Osteoblast (primary cell): ENCODE results near the gene LENG8. TPM values are rescaled to one million over a fixed set of nuclear protein-coding genes. Genes with fewer than 3 reads are reported as not detected.
A peak's percentile ranks its signal among the peaks of the same experiment; 100 is the strongest.

Experiments
- DNase-seq: peaks from one replicate; pipeline ENCODE4 v3.0.0; 2011; ENCODE audit warnings: low spot score, mixed read lengths; ENCODE audit not compliant: insufficient read length; ENCODE audit errors: missing footprints
- H2AFZ ChIP-seq: 2 replicates; pipeline ENCODE4 v1.6.0; 2011; ENCODE audit warnings: mild to moderate bottlenecking, low read length
- H3K27ac ChIP-seq: 2 replicates; pipeline ENCODE4 v1.5.1; 2011; ENCODE audit warnings: mild to moderate bottlenecking, low read depth, low read length, moderate library complexity
- H3K27me3 ChIP-seq: 2 replicates; pipeline ENCODE4 v1.6.0; 2012; ENCODE audit warnings: mild to moderate bottlenecking, control low read depth, inconsistent platforms, low read length, moderate library complexity; ENCODE audit not compliant: insufficient read depth
- H3K36me3 ChIP-seq: 2 replicates; pipeline ENCODE4 v1.5.1; 2011; ENCODE audit warnings: mild to moderate bottlenecking, low read length, control low read depth, moderate library complexity; ENCODE audit not compliant: insufficient read depth
- H3K4me1 ChIP-seq: 2 replicates; pipeline ENCODE4 v1.5.1; 2011; ENCODE audit warnings: mild to moderate bottlenecking, low read length, control low read depth, moderate library complexity; ENCODE audit not compliant: insufficient read depth
- H3K4me2 ChIP-seq: 2 replicates; pipeline ENCODE4 v1.6.0; 2011; ENCODE audit warnings: mild to moderate bottlenecking, low read length; ENCODE audit not compliant: insufficient read depth
- H3K4me3 ChIP-seq: fragments of 200-600 bp; sonication (generic); 3 replicates; pipeline ENCODE4 v1.5.1; 2012; ENCODE audit warnings: mild to moderate bottlenecking, low read length, inconsistent platforms; ENCODE audit not compliant: insufficient read depth
- H3K79me2 ChIP-seq: 2 replicates; pipeline ENCODE4 v1.6.0; 2012; ENCODE audit warnings: mild to moderate bottlenecking, low read length, control low read depth, inconsistent platforms; ENCODE audit not compliant: insufficient read depth
- H3K9me3 ChIP-seq: 2 replicates; pipeline ENCODE4 v1.5.1; 2011; ENCODE audit warnings: low read depth, low read length, control low read depth
- H4K20me1 ChIP-seq: 2 replicates; pipeline ENCODE4 v1.6.0; 2012; ENCODE audit warnings: mild to moderate bottlenecking, low read length, control low read depth; ENCODE audit not compliant: insufficient read depth
- total RNA-seq: library from RNA; depleted of rRNA; stranded (reverse); fragments of >200 nt; gene quantifications from 2 replicates; pipeline ENCODE4 v1.2.3, GENCODE V29; 2012
- TF ChIP-seq, protein P1 (sequence below): IDR thresholded peaks from 2 replicates; pipeline ENCODE4 v1.5.1; 2011; ENCODE audit warnings: mild to moderate bottlenecking, low read depth, low read length, moderate library complexity; ENCODE audit errors: extremely low read depth

LENG8 gene
- total RNA-seq, 1 donor = 42.3 TPM

DNA sequence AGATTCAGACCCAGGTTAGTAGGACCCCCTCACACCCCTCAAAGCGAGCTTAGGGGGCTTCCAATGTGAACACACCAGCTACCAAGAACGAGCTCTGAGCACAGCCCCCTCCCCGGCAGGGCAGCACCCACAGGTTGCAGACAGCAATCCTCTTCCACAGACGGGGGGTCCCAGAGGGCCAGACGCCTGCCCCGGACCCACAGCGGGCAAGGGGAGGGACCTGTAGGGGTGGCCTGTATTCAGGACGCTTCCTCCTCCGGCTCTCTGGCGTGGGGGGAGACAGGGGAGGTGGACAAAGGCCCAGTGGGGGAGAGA lies 29.0 kb upstream of the LENG8 start:
- H3K9me3 ChIP-seq = no peaks in the 10 kb centered on the region
- no peaks in the 10 kb centered on the region for H4K20me1 ChIP-seq
- no peak overlapping the region for H3K4me3 ChIP-seq
- H3K36me3 ChIP-seq = no peaks in the 10 kb centered on the region
- no peak overlapping the region for H2AFZ ChIP-seq
- no peak overlapping the region for H3K4me2 ChIP-seq
- H3K79me2 ChIP-seq = no peaks in the 10 kb centered on the region
- DNase-seq = peak; percentile 68
- no peak overlapping the region for H3K27ac ChIP-seq
- peaks cover 3% of the 10 kb centered on the region for H3K4me1 ChIP-seq
- peaks cover 48% of the 10 kb centered on the region for H3K27me3 ChIP-seq
- TF ChIP-seq, protein P1, sequence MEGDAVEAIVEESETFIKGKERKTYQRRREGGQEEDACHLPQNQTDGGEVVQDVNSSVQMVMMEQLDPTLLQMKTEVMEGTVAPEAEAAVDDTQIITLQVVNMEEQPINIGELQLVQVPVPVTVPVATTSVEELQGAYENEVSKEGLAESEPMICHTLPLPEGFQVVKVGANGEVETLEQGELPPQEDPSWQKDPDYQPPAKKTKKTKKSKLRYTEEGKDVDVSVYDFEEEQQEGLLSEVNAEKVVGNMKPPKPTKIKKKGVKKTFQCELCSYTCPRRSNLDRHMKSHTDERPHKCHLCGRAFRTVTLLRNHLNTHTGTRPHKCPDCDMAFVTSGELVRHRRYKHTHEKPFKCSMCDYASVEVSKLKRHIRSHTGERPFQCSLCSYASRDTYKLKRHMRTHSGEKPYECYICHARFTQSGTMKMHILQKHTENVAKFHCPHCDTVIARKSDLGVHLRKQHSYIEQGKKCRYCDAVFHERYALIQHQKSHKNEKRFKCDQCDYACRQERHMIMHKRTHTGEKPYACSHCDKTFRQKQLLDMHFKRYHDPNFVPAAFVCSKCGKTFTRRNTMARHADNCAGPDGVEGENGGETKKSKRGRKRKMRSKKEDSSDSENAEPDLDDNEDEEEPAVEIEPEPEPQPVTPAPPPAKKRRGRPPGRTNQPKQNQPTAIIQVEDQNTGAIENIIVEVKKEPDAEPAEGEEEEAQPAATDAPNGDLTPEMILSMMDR = no peak

DNA sequence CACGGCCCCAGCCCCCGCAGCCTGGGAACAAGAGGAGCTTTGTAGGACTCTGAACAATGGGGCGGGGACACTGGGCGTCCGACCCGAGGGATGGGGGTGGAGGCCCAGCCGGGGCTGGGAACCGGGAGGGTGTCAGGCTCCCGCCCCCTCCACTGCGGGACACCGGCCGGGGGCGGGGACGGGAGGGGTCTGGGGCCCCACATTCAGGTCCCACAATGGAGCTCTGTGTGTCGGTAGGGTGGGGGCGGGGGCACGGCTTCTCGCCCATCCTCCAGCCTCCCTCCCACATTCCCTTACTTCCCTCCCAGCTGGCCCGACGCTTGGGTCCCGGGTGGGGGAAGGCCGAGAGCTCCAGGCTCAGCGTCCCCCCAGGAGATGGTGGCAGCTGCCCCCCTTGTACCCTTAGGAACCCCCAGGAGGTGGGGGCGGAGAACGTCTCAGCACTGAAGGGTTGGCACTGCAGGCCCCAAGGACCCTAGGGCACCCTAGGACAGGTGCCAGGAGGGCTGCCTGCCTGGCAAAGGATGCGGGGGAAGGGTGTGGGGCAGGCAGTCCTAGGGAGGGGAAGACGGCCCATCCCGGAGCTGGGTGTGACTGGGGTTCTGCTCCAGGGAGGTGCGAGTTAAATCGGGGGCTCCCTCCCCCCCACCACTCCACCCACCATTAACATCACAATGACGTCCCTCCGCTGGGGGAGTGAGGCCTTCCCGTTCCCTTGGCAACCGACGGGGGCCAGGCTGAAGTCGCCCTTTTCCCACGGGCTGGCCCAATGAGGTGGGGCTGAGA lies 28.4 kb upstream of the LENG8 start:
- Histone ChIP-seq H3K27me3 (peaks cover 44% of the 10 kb centered on the region), H2AFZ (no peak overlapping the region), H3K27ac (no peak overlapping the region), H3K9me3 (no peaks in the 10 kb centered on the region), H3K4me3 (no peak overlapping the region), H3K79me2 (no peaks in the 10 kb centered on the region), H3K4me1 (peaks cover 3% of the 10 kb centered on the region), H3K4me2 (no peak overlapping the region), H3K36me3 (no peaks in the 10 kb centered on the region), H4K20me1 (no peaks in the 10 kb centered on the region)
- peak; percentile 88 for DNase-seq
- TF ChIP-seq, protein P1 = no peak

DNA sequence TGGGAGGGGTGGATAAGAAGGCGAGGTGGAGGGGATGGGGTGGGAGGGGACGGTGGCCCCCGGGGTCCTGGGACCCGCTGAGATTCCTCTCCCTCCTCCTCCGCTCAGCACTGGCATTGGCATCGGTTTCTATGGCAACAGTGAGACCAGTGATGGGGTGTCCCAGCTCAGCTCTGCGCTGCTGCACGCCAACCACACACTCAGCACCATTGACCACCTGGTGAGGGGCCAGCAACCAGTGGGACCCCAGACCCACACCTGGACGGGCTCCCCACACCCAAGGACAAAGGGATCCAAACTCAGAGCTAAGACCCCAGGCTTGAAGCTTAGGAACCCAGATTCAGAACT lies 27.9 kb upstream of the LENG8 start:
- Histone ChIP-seq H3K4me1 (peaks cover 3% of the 10 kb centered on the region), H4K20me1 (no peaks in the 10 kb centered on the region), H3K9me3 (no peaks in the 10 kb centered on the region), H3K36me3 (no peaks in the 10 kb centered on the region), H3K4me2 (no peak overlapping the region), H2AFZ (no peak overlapping the region), H3K27ac (no peak overlapping the region), H3K79me2 (no peaks in the 10 kb centered on the region), H3K4me3 (no peak overlapping the region), H3K27me3 (peaks cover 38% of the 10 kb centered on the region)
- no peak for DNase-seq
- TF ChIP-seq, protein P1 = no peak

DNA sequence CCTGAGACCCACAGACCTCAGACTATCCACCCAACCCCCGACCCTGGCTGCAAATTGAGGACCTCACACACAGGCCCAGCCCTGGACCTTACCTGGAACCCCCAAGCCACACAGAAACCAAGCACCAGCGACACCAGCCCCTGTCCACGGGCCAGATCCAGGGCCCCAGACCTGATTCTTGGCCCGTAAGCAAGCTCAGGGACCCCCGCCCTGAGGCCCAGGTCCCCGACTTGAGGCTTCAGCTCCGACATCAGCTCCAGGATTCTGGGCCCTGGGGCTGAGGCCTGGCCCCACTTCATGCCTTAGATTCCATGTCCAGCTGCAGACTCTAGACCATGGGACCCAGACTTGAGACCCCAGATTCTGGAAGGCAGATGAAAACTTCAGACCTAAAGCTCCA lies 27.5 kb upstream of the LENG8 start:
- peaks cover 35% of the 10 kb centered on the region for H3K27me3 ChIP-seq
- H3K9me3 ChIP-seq = no peaks in the 10 kb centered on the region
- TF ChIP-seq, protein P1 = no peak

More for the DNA sequence above, 27.5 kb upstream of the LENG8 start:
- no peak overlapping the region for H3K27ac ChIP-seq
- no peak overlapping the region for H2AFZ ChIP-seq
- peaks cover 3% of the 10 kb centered on the region for H3K4me1 ChIP-seq
- H4K20me1 ChIP-seq = no peaks in the 10 kb centered on the region
- no peaks in the 10 kb centered on the region for H3K36me3 ChIP-seq
- DNase-seq = no peak
- no peak overlapping the region for H3K4me3 ChIP-seq
- no peaks in the 10 kb centered on the region for H3K79me2 ChIP-seq
- H3K4me2 ChIP-seq = no peak overlapping the region
